HCEC 1CT (cell line): ENCODE results near the gene TXNDC8.

Source experiments
- DNase-seq: peaks from one replicate; pipeline ENCODE4 v3.0.0-alpha.2; 2017

TXNDC8 gene

DNA sequence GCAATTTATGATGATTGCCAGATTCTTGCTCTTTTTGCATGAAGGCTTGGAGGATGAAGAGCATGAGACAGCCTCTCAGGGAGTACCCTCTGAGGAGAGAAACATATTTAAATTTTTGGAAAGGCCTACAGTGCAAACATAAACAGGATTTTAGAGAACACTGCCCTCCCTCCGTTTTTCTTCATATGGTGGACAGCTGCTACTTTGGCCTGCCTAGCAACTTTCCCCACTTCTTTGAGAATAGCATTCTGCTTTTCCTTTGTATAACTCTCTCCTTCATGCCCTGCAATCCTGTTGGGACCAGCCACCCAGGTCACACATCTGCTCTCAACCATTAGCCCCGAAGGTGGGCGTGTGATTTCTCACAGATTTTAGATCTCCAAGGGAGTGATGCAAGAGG lies 60.9 kb downstream of the TXNDC8 start:
- no peak for DNase-seq

GRCh38 chr9:110270211-110270995 lies 67.3 kb downstream of the TXNDC8 start:
- no peak for DNase-seq

GRCh38 chr9:110266795-110267194 lies 70.9 kb downstream of the TXNDC8 start:
- no peak for DNase-seq

GRCh38 chr9:110261632-110262031 lies 76.0 kb downstream of the TXNDC8 start:
- DNase-seq: peak; percentile 42

DNA sequence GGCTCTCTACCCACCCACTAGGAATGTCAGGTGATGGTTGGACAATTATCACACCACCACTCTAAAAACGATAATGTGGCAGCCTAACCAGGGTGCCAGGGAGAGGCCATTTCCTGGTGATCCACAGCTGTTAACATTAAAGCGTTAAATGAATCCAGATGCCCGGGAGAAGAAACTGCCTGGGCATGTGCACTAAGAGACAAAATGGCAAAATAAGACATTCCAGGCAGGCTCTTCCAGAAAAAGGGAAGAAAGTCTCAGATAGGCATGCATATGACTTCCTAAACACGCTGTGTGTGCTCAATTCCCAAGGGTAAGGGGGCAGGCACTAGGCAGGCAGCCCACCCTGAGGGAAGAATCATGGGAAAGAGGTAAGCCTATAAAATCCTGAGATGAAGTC lies 76.8 kb downstream of the TXNDC8 start:
- no peak for DNase-seq

GRCh38 chr9:110259566-110259965 lies 78.1 kb downstream of the TXNDC8 start:
- DNase-seq: no peak

GRCh38 chr9:110258690-110259091 lies 79.0 kb downstream of the TXNDC8 start:
- no peak for DNase-seq

DNA sequence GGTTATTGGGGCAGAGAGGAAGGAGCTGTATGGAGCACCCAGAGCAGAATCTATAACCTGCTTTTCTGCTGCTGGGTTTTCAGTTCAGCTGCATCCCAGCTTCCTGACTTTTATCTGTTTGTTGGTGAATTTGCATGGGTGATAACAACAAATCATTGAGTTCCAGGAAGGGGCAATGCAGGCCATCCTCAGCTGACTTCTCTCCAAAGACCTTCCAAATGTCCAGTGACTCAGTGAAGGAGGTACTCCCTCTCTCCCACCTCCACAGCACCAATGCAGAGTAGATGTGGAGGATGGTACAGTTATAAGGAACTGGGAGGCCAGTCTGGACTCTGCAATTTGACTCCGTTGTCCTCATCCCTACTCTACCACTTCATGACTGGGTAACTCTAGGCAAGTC lies 79.7 kb downstream of the TXNDC8 start:
- DNase-seq: no peak

GRCh38 chr9:110257097-110257841 lies 80.4 kb downstream of the TXNDC8 start:
- no peak for DNase-seq

DNA sequence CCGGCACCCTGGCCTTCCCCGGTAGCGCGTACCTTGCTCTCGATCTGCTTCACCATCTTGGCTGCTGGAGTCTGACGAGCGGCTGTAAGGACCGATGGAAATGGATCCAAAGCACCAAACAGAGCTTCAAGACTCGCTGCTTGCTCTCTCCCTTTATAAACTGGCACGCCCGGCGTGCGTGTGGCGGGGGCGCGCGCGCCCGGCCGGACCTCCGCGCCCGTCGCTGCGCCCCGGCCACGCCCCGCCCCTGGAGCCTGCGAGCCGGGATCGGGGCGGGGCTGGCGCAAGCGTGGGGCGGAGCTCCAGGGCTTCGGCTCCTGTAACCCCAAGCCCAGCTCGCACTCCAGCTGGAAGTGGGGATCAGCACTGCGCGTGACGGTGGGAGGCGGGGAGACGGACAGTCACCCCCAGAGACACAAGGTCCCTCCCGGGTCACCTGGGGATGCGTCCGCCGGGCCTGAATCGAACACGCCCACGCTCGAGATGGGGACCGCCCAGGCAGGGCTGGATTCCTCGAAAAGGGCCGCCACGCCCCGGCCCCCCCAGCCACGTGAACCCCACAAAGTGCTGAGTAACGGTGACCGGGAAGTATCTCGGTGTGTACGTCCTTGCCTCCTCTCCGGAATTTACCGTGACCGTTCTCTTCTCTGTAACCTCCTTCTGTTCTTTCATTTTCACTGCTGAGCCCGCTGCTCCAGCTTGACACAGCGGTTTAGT lies 81.1 kb downstream of the TXNDC8 start, which contains the start of gene TXN:
TSS of gene TXN (minus strand) at position 128 of the 717 bp plus-strand sequence. CDS start at position 56, 72 bp downstream.
- DNase-seq: peak; percentile 94

DNA sequence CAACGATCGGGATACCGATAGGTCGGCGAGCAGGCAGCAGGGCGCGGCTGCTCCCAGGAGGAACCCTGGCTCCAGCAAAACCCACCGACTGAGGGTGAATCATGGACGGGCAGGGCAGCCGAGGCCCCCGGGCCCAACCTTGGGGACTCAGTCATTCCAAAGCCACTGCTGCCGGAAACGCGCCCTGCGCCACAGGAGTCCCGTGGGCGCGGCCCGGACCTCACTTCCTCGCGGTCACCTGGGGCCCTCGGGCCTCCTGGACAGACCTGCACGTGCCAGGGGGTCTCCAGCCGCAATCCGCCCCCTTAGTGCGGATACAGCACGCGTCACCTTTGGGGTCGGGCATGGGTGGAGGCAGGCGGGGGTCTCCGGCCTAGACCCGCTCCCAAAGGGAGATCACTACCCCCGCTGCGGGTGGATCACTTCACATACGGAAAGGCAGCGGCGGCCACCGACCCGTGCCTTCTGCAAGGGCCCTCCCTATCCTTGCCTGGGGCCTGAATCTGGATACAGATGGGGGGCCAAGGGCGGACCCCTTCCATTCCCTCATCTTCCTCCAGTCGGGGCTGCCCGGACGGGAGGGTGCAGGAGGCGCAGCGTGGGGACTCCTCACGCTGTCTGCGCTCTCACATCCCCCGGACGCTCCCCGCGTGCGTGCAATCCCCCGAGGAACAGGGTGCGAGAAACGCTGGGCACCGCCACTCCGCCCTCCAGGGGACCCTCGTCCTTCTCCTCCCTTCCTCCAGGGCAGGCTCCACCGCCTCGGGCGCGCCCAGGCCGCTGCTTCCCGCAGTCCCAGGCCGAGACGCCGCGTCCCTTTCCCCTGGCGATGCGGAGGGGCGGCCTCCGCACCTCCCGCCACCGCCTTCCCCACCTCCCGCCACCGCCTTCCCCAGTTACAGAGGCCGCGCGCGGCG lies 81.9 kb downstream of the TXNDC8 start:
- DNase-seq: peak; percentile 46

GRCh38 chr9:110255034-110255462 lies 82.6 kb downstream of the TXNDC8 start:
- no peak for DNase-seq

DNA sequence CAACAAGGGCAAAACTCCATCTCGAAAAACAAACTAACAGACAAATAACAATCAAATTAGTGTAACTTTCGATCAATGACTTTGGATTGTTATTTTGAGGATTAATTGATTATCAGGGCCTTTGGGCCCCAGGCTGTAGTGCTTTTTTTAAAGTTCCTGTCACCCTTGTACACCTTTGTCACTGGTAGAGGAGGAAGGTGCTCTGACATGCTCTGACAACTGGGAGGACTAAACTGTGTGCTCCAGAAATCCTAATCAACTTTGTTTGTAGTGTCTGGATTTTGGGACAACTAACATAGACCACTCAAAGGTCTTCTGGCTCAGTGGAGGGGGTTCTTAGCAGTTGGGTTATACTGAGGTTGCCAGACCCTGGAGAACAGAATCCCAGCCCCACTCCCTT lies 83.2 kb downstream of the TXNDC8 start:
- DNase-seq: no peak
